SK-N-SH treated with all-trans-retinoic acid at 6 μM for 48 hours (cell line): ENCODE measurements around the gene TDRD12.

Experiments
- PATZ1 ChIP-seq: fragments of 250-450 bp; sonication (Bioruptor Pico); IDR thresholded peaks from 2 replicates; pipeline ENCODE4 v1.8.0; 2020; ENCODE audit warnings: mild to moderate bottlenecking, moderate library complexity, borderline replicate concordance
- ZFP30 ChIP-seq: fragments of 450-650 bp; formaldehyde crosslinking; IDR thresholded peaks from 2 replicates; pipeline ENCODE4 v1.5.0; 2022; ENCODE audit warnings: mild to moderate bottlenecking, moderate library complexity

DNA sequence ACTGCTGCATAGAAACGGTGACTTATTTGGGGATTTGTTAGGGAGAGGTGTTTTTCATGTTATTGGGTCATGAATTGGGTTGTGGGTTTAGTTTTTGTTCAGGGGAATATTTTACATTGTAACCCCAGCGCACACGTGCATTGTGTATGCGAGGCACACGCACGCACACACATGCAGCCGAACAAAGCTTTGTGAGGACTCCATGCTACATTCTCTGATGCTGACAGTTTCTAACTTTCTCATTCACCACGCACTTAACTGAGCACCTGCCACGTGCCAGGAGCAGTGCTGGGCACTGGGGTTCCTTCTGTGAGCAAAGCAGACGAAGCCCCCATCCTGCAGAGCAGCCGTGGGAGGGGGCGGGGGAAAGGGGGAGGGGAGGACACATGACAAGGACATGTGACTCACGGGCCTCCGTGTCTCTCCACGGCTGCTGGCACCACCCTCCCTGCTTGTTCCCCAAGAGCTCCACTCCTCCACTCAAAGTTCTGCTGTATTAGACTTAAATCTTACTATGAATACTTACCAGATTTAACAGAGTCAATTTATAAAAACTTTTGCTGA lies 94.4 kb downstream of the TDRD12 start:
- TF ChIP-seq ZFP30 (CRISPR knock-in tag) (no peak), PATZ1 (CRISPR knock-in tag) (no peak)
